Trophoblast cell (in vitro differentiated cells and primary cell): Measurements from ENCODE around the gene GAL3ST2.
"Not testable (repeated sequence)": the region's sequence is repeated elsewhere in the genome, so short reads cannot be mapped to it uniquely, and the experiment has no call there.

Experiments
- DNase-seq, 2 donors: peaks; one replicate each; pipeline ENCODE4 v3.0.0-alpha.2; 2016
- H2AFZ ChIP-seq: 2 replicates; pipeline ENCODE4 v1.6.1; 2013; ENCODE audit warnings: low read length, moderate library complexity, mild to moderate bottlenecking; ENCODE audit not compliant: insufficient read depth, poor library complexity
- H2AK5ac ChIP-seq: 2 replicates; pipeline ENCODE4 v1.6.1; 2013; ENCODE audit warnings: mild to moderate bottlenecking, low read length
- H2BK120ac ChIP-seq: 2 replicates; pipeline ENCODE4 v1.6.1; 2013; ENCODE audit warnings: low read length, mild to moderate bottlenecking, moderate library complexity; ENCODE audit not compliant: insufficient read depth, poor library complexity
- H2BK12ac ChIP-seq: 2 replicates; pipeline ENCODE4 v1.6.1; 2013; ENCODE audit warnings: mild to moderate bottlenecking, low read length, moderate library complexity
- H2BK5ac ChIP-seq: 2 replicates; pipeline ENCODE4 v1.6.1; 2013; ENCODE audit warnings: low read length, low read depth, moderate library complexity, mild to moderate bottlenecking; ENCODE audit not compliant: poor library complexity
- H3K14ac ChIP-seq: 2 replicates; pipeline ENCODE4 v1.6.1; 2013; ENCODE audit warnings: mild to moderate bottlenecking, low read length
- H3K18ac ChIP-seq: 2 replicates; pipeline ENCODE4 v1.6.1; 2013; ENCODE audit warnings: mild to moderate bottlenecking, low read length
- H3K23ac ChIP-seq: 2 replicates; pipeline ENCODE4 v1.6.1; 2013; ENCODE audit warnings: low read length
- H3K27ac ChIP-seq: 2 replicates; pipeline ENCODE4 v1.5.1; 2013; ENCODE audit warnings: low read depth, mild to moderate bottlenecking, inconsistent platforms, low read length, moderate library complexity
- H3K27me3 ChIP-seq: 2 replicates; pipeline ENCODE4 v1.6.1; 2013; ENCODE audit warnings: inconsistent platforms, mild to moderate bottlenecking, low read length, moderate library complexity; ENCODE audit not compliant: insufficient read depth
- H3K36me3 ChIP-seq, 2 experiments: 1 replicate in 1 of 2; 2 replicates in 1 of 2; pipeline ENCODE4 v1.6.1; 2013; ENCODE audit warnings: low read length in 2 of 2, mild to moderate bottlenecking in 2 of 2, moderate library complexity in 1 of 2; ENCODE audit not compliant: insufficient read depth in 2 of 2, control insufficient read depth in 1 of 2
- H3K4ac ChIP-seq: 2 replicates; pipeline ENCODE4 v1.6.1; 2013; ENCODE audit warnings: low read depth, mild to moderate bottlenecking, low read length, moderate library complexity
- H3K4me1 ChIP-seq, 2 experiments: 1 replicate in 1 of 2; 2 replicates in 1 of 2; pipeline ENCODE4 v1.6.1; 2013; ENCODE audit warnings: low read length in 2 of 2, mild to moderate bottlenecking in 2 of 2, moderate library complexity in 1 of 2; ENCODE audit not compliant: insufficient read depth in 2 of 2, control insufficient read depth in 1 of 2
- H3K4me2 ChIP-seq: 2 replicates; pipeline ENCODE4 v1.6.1; 2013; ENCODE audit warnings: inconsistent platforms, mild to moderate bottlenecking, low read length, moderate library complexity
- H3K4me3 ChIP-seq: 2 replicates; pipeline ENCODE4 v1.5.1; 2013; ENCODE audit warnings: mild to moderate bottlenecking, low read depth, low read length, inconsistent platforms
- H3K79me1 ChIP-seq: one replicate; pipeline ENCODE4 v1.6.1; 2013; ENCODE audit warnings: low read length
- H3K79me2 ChIP-seq: 2 replicates; pipeline ENCODE4 v1.6.1; 2013; ENCODE audit warnings: low read length, mild to moderate bottlenecking; ENCODE audit not compliant: control insufficient read depth, insufficient read depth, poor library complexity
- H3K9ac ChIP-seq: 2 replicates; pipeline ENCODE4 v1.6.1; 2013; ENCODE audit warnings: mild to moderate bottlenecking, low read length
- H3K9me3 ChIP-seq: 2 replicates; pipeline ENCODE4 v1.6.1; 2013; ENCODE audit warnings: low read depth, mild to moderate bottlenecking, control low read depth, inconsistent platforms, low read length; ENCODE audit not compliant: insufficient read depth
- H4K12ac ChIP-seq: 2 replicates; pipeline ENCODE4 v1.6.1; 2013; ENCODE audit warnings: low read depth, mild to moderate bottlenecking, low read length, moderate library complexity
- H4K8ac ChIP-seq: 2 replicates; pipeline ENCODE4 v1.6.1; 2013; ENCODE audit warnings: low read depth, mild to moderate bottlenecking, low read length, moderate library complexity
- H4K91ac ChIP-seq: one replicate; pipeline ENCODE4 v1.6.1; 2013; ENCODE audit warnings: low read depth, mild to moderate bottlenecking, low read length, moderate library complexity
- WGBS: extraction: QIAGEN DNeasy Blood & Tissue Kit; methylation state at CpG from one replicate; pipeline ENCODE4 v1.1.7; 2013; ENCODE audit warnings: missing lambda C conversion rate; ENCODE audit not compliant: insufficient read length, insufficient coverage; ENCODE audit errors: extremely low coverage; 5-methylcytosine and 5-hydroxymethylcytosine counted together

GAL3ST2 gene

GRCh38 chr2:241823531-241824437 is 47.2 kb downstream of the GAL3ST2 start:
- peaks cover 14% of the 10 kb centered on the region for H3K9me3 ChIP-seq
- no CpG with 5 or more reads among the region's 45 CpGs for WGBS
- not testable (repeated sequence) for H3K79me1 ChIP-seq, H3K4me3 ChIP-seq, H3K14ac ChIP-seq, H3K4ac ChIP-seq, H4K12ac ChIP-seq, H3K18ac ChIP-seq, H3K4me2 ChIP-seq, H3K4me1 ChIP-seq, H3K27me3 ChIP-seq, H3K27ac ChIP-seq, H2BK120ac ChIP-seq, H3K79me2 ChIP-seq, DNase-seq, H2AFZ ChIP-seq, H4K91ac ChIP-seq, H2AK5ac ChIP-seq, H2BK5ac ChIP-seq, H4K8ac ChIP-seq, H2BK12ac ChIP-seq, H3K36me3 ChIP-seq, H3K9ac ChIP-seq, H3K23ac ChIP-seq

GRCh38 chr2:241827394-241827793 is 50.8 kb downstream of the GAL3ST2 start:
- H2AK5ac ChIP-seq, result no peak overlapping the region
- H3K79me2 ChIP-seq, result no peaks in the 10 kb centered on the region
- no peak overlapping the region for H2BK120ac ChIP-seq
- no peak overlapping the region for H3K4ac ChIP-seq
- H3K23ac ChIP-seq, result no peak overlapping the region
- H3K27ac ChIP-seq, result no peak overlapping the region
- no peak overlapping the region for H2AFZ ChIP-seq
- H3K9ac ChIP-seq, result no peak overlapping the region
- H3K4me2 ChIP-seq, result no peak overlapping the region
- no CpG with 5 or more reads among the region's 2 CpGs for WGBS
- H3K9me3 ChIP-seq, result peaks cover 8% of the 10 kb centered on the region
- no peak overlapping the region for H3K14ac ChIP-seq
- no peak overlapping the region for H4K91ac ChIP-seq
- H4K8ac ChIP-seq, result no peak overlapping the region
- H2BK5ac ChIP-seq, result no peak overlapping the region
- H4K12ac ChIP-seq, result no peak overlapping the region
- no peak overlapping the region for H2BK12ac ChIP-seq
- no peak overlapping the region for H3K18ac ChIP-seq
- no peaks in the 10 kb centered on the region for H3K27me3 ChIP-seq
- H3K79me1 ChIP-seq, result no peaks in the 10 kb centered on the region
- no peak overlapping the region for H3K4me3 ChIP-seq
- H3K4me1 ChIP-seq, result no peaks in the 10 kb centered on the region
- no peak for DNase-seq
- no peaks in the 10 kb centered on the region for H3K36me3 ChIP-seq

GRCh38 chr2:241833101-241833663 is 56.6 kb downstream of the GAL3ST2 start:
- Histone ChIP-seq H4K8ac (no peak overlapping the region), H2AFZ (no peak overlapping the region)
- no peak for DNase-seq

GRCh38 chr2:241833756-241834526 is 57.3 kb downstream of the GAL3ST2 start:
- not testable (repeated sequence) for H3K18ac ChIP-seq, H3K4me1 ChIP-seq, H2BK12ac ChIP-seq, H2AK5ac ChIP-seq, H4K12ac ChIP-seq, H2BK5ac ChIP-seq, H2AFZ ChIP-seq, H3K9ac ChIP-seq, H3K79me1 ChIP-seq, H3K4ac ChIP-seq, H3K4me3 ChIP-seq, H3K23ac ChIP-seq, H2BK120ac ChIP-seq, H3K9me3 ChIP-seq, H3K4me2 ChIP-seq, H3K27me3 ChIP-seq, H4K91ac ChIP-seq, H3K79me2 ChIP-seq, DNase-seq, H3K27ac ChIP-seq, H3K14ac ChIP-seq, H4K8ac ChIP-seq, H3K36me3 ChIP-seq
- no CpG with 5 or more reads among the region's 28 CpGs for WGBS

More at GRCh38 chr2:241833101-241833663, 56.6 kb downstream of the GAL3ST2 start:
- Histone ChIP-seq H2BK12ac (no peak overlapping the region), H3K36me3 (no peaks in the 10 kb centered on the region), H2BK120ac (no peak overlapping the region), H2BK5ac (no peak overlapping the region), H3K4ac (no peak overlapping the region), H3K14ac (no peak overlapping the region), H4K91ac (no peak overlapping the region), H3K4me1 (no peaks in the 10 kb centered on the region), H3K9me3 (no peaks in the 10 kb centered on the region), H3K23ac (no peak overlapping the region), H3K27ac (no peak overlapping the region), H3K9ac (no peak overlapping the region), H3K18ac (no peak overlapping the region), H3K27me3 (no peaks in the 10 kb centered on the region), H4K12ac (no peak overlapping the region), H3K4me3 (no peak overlapping the region), H2AK5ac (no peak overlapping the region), H3K79me2 (no peaks in the 10 kb centered on the region), H3K4me2 (no peak overlapping the region), H3K79me1 (no peaks in the 10 kb centered on the region)
- WGBS, result no CpG with 5 or more reads among the region's 13 CpGs
